H9 (cell line): ENCODE results near the gene LDLRAP1. TPM values are rescaled to one million over a fixed set of nuclear protein-coding genes. Genes with fewer than 3 reads are reported as not detected.

Experiments
- DNase-seq: peaks from one replicate; pipeline ENCODE4 v3.0.0-alpha.2; 2017
- H2AFZ ChIP-seq: one replicate; pipeline ENCODE4 v1.6.1; 2013; ENCODE audit warnings: mild to moderate bottlenecking, low read length, control low read depth, moderate library complexity
- H2AK5ac ChIP-seq: 2 replicates; pipeline ENCODE4 v1.6.1; 2013; ENCODE audit warnings: low read length, control low read depth, mixed read lengths; ENCODE audit not compliant: insufficient read length
- H2BK120ac ChIP-seq: one replicate; pipeline ENCODE4 v1.6.1; 2013; ENCODE audit warnings: low read depth, mild to moderate bottlenecking, low read length, control low read depth, inconsistent platforms; ENCODE audit not compliant: poor library complexity, severe bottlenecking
- H2BK12ac ChIP-seq: 2 replicates; pipeline ENCODE4 v1.6.1; 2013; ENCODE audit warnings: low read length, control low read depth, mixed read lengths, low read depth; ENCODE audit not compliant: insufficient read length
- H2BK15ac ChIP-seq: 2 replicates; pipeline ENCODE4 v1.6.1; 2013; ENCODE audit warnings: low read depth, low read length, control low read depth
- H2BK20ac ChIP-seq: one replicate; pipeline ENCODE4 v1.6.1; 2013; ENCODE audit warnings: low read depth, mild to moderate bottlenecking, low read length, control low read depth, inconsistent platforms; ENCODE audit not compliant: poor library complexity, severe bottlenecking
- H2BK5ac ChIP-seq: 2 replicates; pipeline ENCODE4 v1.6.1; 2013; ENCODE audit warnings: low read length, control low read depth, mixed read lengths; ENCODE audit not compliant: insufficient read length
- H3K14ac ChIP-seq: 2 replicates; pipeline ENCODE4 v1.6.1; 2013; ENCODE audit warnings: low read length, control low read depth; ENCODE audit not compliant: insufficient read depth
- H3K18ac ChIP-seq: 2 replicates; pipeline ENCODE4 v1.6.1; 2013; ENCODE audit warnings: low read depth, mild to moderate bottlenecking, mixed read lengths, low read length, control low read depth; ENCODE audit not compliant: insufficient read length
- H3K23ac ChIP-seq: 2 replicates; pipeline ENCODE4 v1.6.1; 2013; ENCODE audit warnings: low read length, control low read depth, mixed read lengths, low read depth; ENCODE audit not compliant: insufficient read length
- H3K23me2 ChIP-seq: 2 replicates; pipeline ENCODE4 v1.6.1; 2013; ENCODE audit warnings: low read depth, mild to moderate bottlenecking, mixed read lengths, low read length, control low read depth; ENCODE audit not compliant: insufficient read length, poor library complexity, severe bottlenecking
- H3K27ac ChIP-seq: 2 replicates; pipeline ENCODE4 v1.5.1; 2013; ENCODE audit warnings: low read length, control low read depth, mixed read lengths, low read depth; ENCODE audit not compliant: insufficient read length
- H3K27me3 ChIP-seq: 2 replicates; pipeline ENCODE4 v1.6.1; 2013; ENCODE audit warnings: low read length, control low read depth, inconsistent platforms; ENCODE audit not compliant: insufficient read depth
- H3K4ac ChIP-seq: 2 replicates; pipeline ENCODE4 v1.6.1; 2013; ENCODE audit warnings: low read depth, mild to moderate bottlenecking, control low read depth, inconsistent platforms, low read length, moderate library complexity
- H3K4me1 ChIP-seq: 2 replicates; pipeline ENCODE4 v1.6.1; 2013; ENCODE audit warnings: low read length, control low read depth, inconsistent platforms; ENCODE audit not compliant: insufficient read depth
- H3K4me2 ChIP-seq: 2 replicates; pipeline ENCODE4 v1.6.1; 2013; ENCODE audit warnings: low read length, control low read depth, mixed read lengths; ENCODE audit not compliant: insufficient read length, insufficient read depth
- H3K56ac ChIP-seq: 2 replicates; pipeline ENCODE4 v1.6.1; 2013; ENCODE audit warnings: low read depth, mild to moderate bottlenecking, mixed read lengths, low read length, control low read depth; ENCODE audit not compliant: insufficient read length
- H3K79me1 ChIP-seq: 2 replicates; pipeline ENCODE4 v1.6.1; 2013; ENCODE audit warnings: low read depth, mild to moderate bottlenecking, moderate library complexity, low read length, control low read depth, inconsistent platforms; ENCODE audit not compliant: insufficient read depth, poor library complexity, severe bottlenecking
- H3K79me2 ChIP-seq: 2 replicates; pipeline ENCODE4 v1.6.1; 2013; ENCODE audit warnings: low read length, control low read depth, inconsistent platforms; ENCODE audit not compliant: insufficient read depth
- H3K9ac ChIP-seq: 2 replicates; pipeline ENCODE4 v1.6.1; 2013; ENCODE audit warnings: low read length, control low read depth, mixed read lengths; ENCODE audit not compliant: insufficient read length; ENCODE audit errors: extremely low read depth
- H3K9me3 ChIP-seq: one replicate; pipeline ENCODE4 v1.6.1; 2013; ENCODE audit warnings: low read depth, low read length, inconsistent platforms; ENCODE audit not compliant: control insufficient read depth
- H3T11ph ChIP-seq: one replicate; pipeline ENCODE4 v1.6.1; 2013; ENCODE audit warnings: mild to moderate bottlenecking, low read length, control low read depth, inconsistent platforms
- H4K20me1 ChIP-seq: one replicate; pipeline ENCODE4 v1.6.1; 2013; ENCODE audit not compliant: control insufficient read depth, insufficient read length, insufficient read depth
- H4K5ac ChIP-seq: 2 replicates; pipeline ENCODE4 v1.6.1; 2013; ENCODE audit warnings: low read depth, mild to moderate bottlenecking, mixed read lengths, low read length, control low read depth; ENCODE audit not compliant: insufficient read length
- H4K8ac ChIP-seq: replicated peaks from 2 replicates; pipeline ENCODE4 v1.6.1; 2013; ENCODE audit warnings: low read length, control low read depth, mixed read lengths, low read depth; ENCODE audit not compliant: insufficient read length
- H4K91ac ChIP-seq: 2 replicates; pipeline ENCODE4 v1.6.1; 2013; ENCODE audit warnings: low read depth, mild to moderate bottlenecking, moderate library complexity, mixed read lengths, low read length, control low read depth; ENCODE audit not compliant: insufficient read length
- H3K27ac Mint-ChIP-seq, 3 experiments: 2 replicates in 2 of 3; 3 replicates in 1 of 3; pipeline ENCODE4 v1.8.0; 2020 to 2021; ENCODE audit warnings: mixed read lengths in 3 of 3, mild to moderate bottlenecking in 1 of 3, moderate library complexity in 1 of 3
- H3K27me3 Mint-ChIP-seq: 2 replicates; pipeline ENCODE4 v1.8.0; 2021; ENCODE audit warnings: low read depth, mild to moderate bottlenecking, moderate library complexity, mixed read lengths
- H3K36me3 Mint-ChIP-seq, 3 experiments: 2 replicates in 2 of 3; 3 replicates in 1 of 3; pipeline ENCODE4 v1.8.0; 2020 to 2021; ENCODE audit warnings: low read depth in 3 of 3, mixed read lengths in 3 of 3; ENCODE audit not compliant: insufficient read depth in 1 of 3
- H3K4me1 Mint-ChIP-seq, 2 experiments: 2 replicates each; pipeline ENCODE4 v1.8.0; 2020; ENCODE audit warnings: mixed read lengths in 2 of 2
- H3K4me3 Mint-ChIP-seq, 2 experiments: 2 replicates in 1 of 2; 3 replicates in 1 of 2; pipeline ENCODE4 v1.8.0; 2020 to 2021; ENCODE audit warnings: mild to moderate bottlenecking in 2 of 2, mixed read lengths in 2 of 2, moderate library complexity in 1 of 2
- H3K9me3 Mint-ChIP-seq, 2 experiments: 2 replicates in 1 of 2; 3 replicates in 1 of 2; pipeline ENCODE4 v1.8.0; 2020; ENCODE audit warnings: mild to moderate bottlenecking in 2 of 2, mixed read lengths in 2 of 2, moderate library complexity in 1 of 2
- CTCF ChIP-seq: fragments of 200-600 bp; sonication (generic); conservative IDR thresholded peaks from 3 replicates; pipeline ENCODE4 v1.8.0; 2021; ENCODE audit warnings: antibody characterized with exemption, mild to moderate bottlenecking
- WGBS: extraction: QIAGEN DNeasy Blood & Tissue Kit; methylation state at CpG from one replicate; pipeline ENCODE4 v1.1.7; 2013; ENCODE audit warnings: missing lambda C conversion rate, low lambda C conversion rate, mixed read lengths; ENCODE audit not compliant: insufficient read length; ENCODE audit errors: extremely low coverage; 5-methylcytosine and 5-hydroxymethylcytosine counted together
- total RNA-seq: library from RNA; stranded (reverse); gene quantifications from 2 replicates; pipeline ENCODE4 v1.2.1, GENCODE V29; 2021

Gene LDLRAP1
- total RNA-seq, 1 experiment from 2014 or later, result 15.7 TPM

- no peaks in the 10 kb centered on the region for H3K9me3 Mint-ChIP-seq
- DNase-seq, result peak; percentile 48
- Histone ChIP-seq H3K27ac (no peak overlapping the region), H3K79me1 (no peaks in the 10 kb centered on the region), H2BK15ac (no peak overlapping the region), H3K56ac (no peak overlapping the region), H3K27me3 (no peaks in the 10 kb centered on the region), H3K18ac (no peak overlapping the region), H3K14ac (no peak overlapping the region), H3K9me3 (no peaks in the 10 kb centered on the region), H3K79me2 (no peaks in the 10 kb centered on the region), H4K91ac (no peak overlapping the region), H2BK20ac (no peak overlapping the region), H4K8ac (no peak overlapping the region), H4K5ac (no peak overlapping the region), H3K4ac (no peak overlapping the region), H3K23ac (no peak overlapping the region), H2BK12ac (no peak overlapping the region), H3K9ac (no peak overlapping the region), H2BK120ac (no peak overlapping the region), H3K23me2 (no peaks in the 10 kb centered on the region), H2BK5ac (no peak overlapping the region), H3T11ph (no peak overlapping the region), H3K4me1 (no peaks in the 10 kb centered on the region), H3K4me2 (no peak overlapping the region), H2AK5ac (no peak overlapping the region), H4K20me1 (no peaks in the 10 kb centered on the region), H2AFZ (no peak overlapping the region)
- H3K4me1 Mint-ChIP-seq, result peaks cover 4% of the 10 kb centered on the region in 2 experiments
- H3K4me3 Mint-ChIP-seq, result no peak overlapping the region
- WGBS, result no CpG with 5 or more reads among the region's 6 CpGs
- H3K27me3 Mint-ChIP-seq, result peaks cover 41% of the 10 kb centered on the region
- H3K36me3 Mint-ChIP-seq, result no peaks in the 10 kb centered on the region
- no peak for TF ChIP-seq CTCF
- no peak overlapping the region for H3K27ac Mint-ChIP-seq
Observed at GRCh38 chr1:25609921-25610320, 66.5 kb downstream of the LDLRAP1 start.
